Testis (tissue), 2 donors: Measurements from ENCODE around the gene GPR42.

ENCODE experiments used
- CTCF ChIP-seq, 3 experiments: fragments of 450-650 bp in 2 of 3; fragments of 200-600 bp in 1 of 3; sonication (generic) in 1 of 3; IDR thresholded peaks; one replicate each; pipeline ENCODE4 v1.5.1; 2016 to 2019; ENCODE audit warnings: antibody characterized with exemption in 3 of 3, mild to moderate bottlenecking in 2 of 3, moderate library complexity in 1 of 3
- POLR2A ChIP-seq: fragments of 450-650 bp; IDR thresholded peaks from one replicate; pipeline ENCODE4 v1.6.1; 2017; ENCODE audit warnings: antibody characterized with exemption, mild to moderate bottlenecking, moderate library complexity

- TF ChIP-seq CTCF (IDR thresholded peaks at IDR 0.05) (no peak), POLR2A (no peak)
Observed at GRCh38 chr19:35416331-35416730, 45.5 kb downstream of the GPR42 start.
